GM12872 (cell line): ENCODE data around the gene TRAPPC2L.

ENCODE experiments used
- CTCF ChIP-seq: IDR thresholded peaks from 3 replicates; pipeline ENCODE4 v1.5.1; 2011; ENCODE audit warnings: low read depth, mild to moderate bottlenecking, low read length, moderate library complexity; ENCODE audit not compliant: insufficient read depth

The TRAPPC2L gene

GRCh38 chr16:88886420-88886844, 29.5 kb downstream of the TRAPPC2L start:
- no peak for TF ChIP-seq CTCF

- TF ChIP-seq CTCF = no peak
Observed at GRCh38 chr16:88886845-88887521, 30.1 kb downstream of the TRAPPC2L start.

- no peak for TF ChIP-seq CTCF
Observed at GRCh38 chr16:88888057-88888456, 31.1 kb downstream of the TRAPPC2L start.

- no peak for TF ChIP-seq CTCF
Observed at GRCh38 chr16:88888461-88889387, 31.8 kb downstream of the TRAPPC2L start.

- TF ChIP-seq CTCF = no peak
Observed at GRCh38 chr16:88891083-88891482, 34.2 kb downstream of the TRAPPC2L start.

- no peak for TF ChIP-seq CTCF
Observed at GRCh38 chr16:88892065-88892464, 35.1 kb downstream of the TRAPPC2L start.

- TF ChIP-seq CTCF = no peak
Observed at GRCh38 chr16:88893127-88893968, 36.4 kb downstream of the TRAPPC2L start.
